Keratinocyte (primary cell): ENCODE data around the gene SAG. TPM values are rescaled to one million over a fixed set of nuclear protein-coding genes. Genes with fewer than 3 reads are reported as not detected.

ENCODE experiments used
- DNase-seq: peaks from one replicate; pipeline ENCODE4 v3.0.0-alpha.2; 2011; ENCODE audit warnings: low read depth, missing footprints, low spot score
- FAIRE-seq: peaks from 2 replicates; lab custom pipeline; 2011; peaks lifted over from hg19 to GRCh38; lab: Jason Lieb, UNC
- H2AFZ ChIP-seq: 2 replicates; pipeline ENCODE4 v1.6.0; 2012; ENCODE audit warnings: low read length, control low read depth, inconsistent platforms; ENCODE audit not compliant: control insufficient read depth
- H3K27ac ChIP-seq: 2 replicates; pipeline ENCODE4 v1.5.1; 2011; ENCODE audit warnings: low read length; ENCODE audit not compliant: control insufficient read depth, insufficient read depth
- H3K27me3 ChIP-seq: 3 replicates; pipeline ENCODE4 v1.6.0; 2011; ENCODE audit warnings: low read length; ENCODE audit not compliant: control insufficient read depth, insufficient read depth; ENCODE audit errors: extremely low read depth
- H3K36me3 ChIP-seq, 2 experiments: 2 replicates in 1 of 2; 3 replicates in 1 of 2; pipeline ENCODE4 v1.5.1; 2011; ENCODE audit warnings: low read length in 2 of 2, mild to moderate bottlenecking in 1 of 2; ENCODE audit not compliant: control insufficient read depth in 2 of 2, insufficient read depth in 2 of 2; ENCODE audit errors: extremely low read depth in 1 of 2
- H3K4me1 ChIP-seq: 3 replicates; pipeline ENCODE4 v1.5.1; 2011; ENCODE audit warnings: low read length; ENCODE audit not compliant: control insufficient read depth, insufficient read depth; ENCODE audit errors: extremely low read depth
- H3K4me2 ChIP-seq: 3 replicates; pipeline ENCODE4 v1.6.0; 2011; ENCODE audit warnings: low read depth, low read length; ENCODE audit not compliant: control insufficient read depth, insufficient read depth; ENCODE audit errors: extremely low read depth
- H3K4me3 ChIP-seq, 3 experiments: fragments of 200-600 bp in 1 of 3; sonication (generic) in 1 of 3; 2 replicates in 2 of 3; 3 replicates in 1 of 3; pipeline ENCODE4 v1.5.1; 2011 to 2016; ENCODE audit warnings: low read length in 3 of 3, mild to moderate bottlenecking in 3 of 3, control low read depth in 2 of 3, inconsistent platforms in 1 of 3, low read depth in 1 of 3, mixed read lengths in 1 of 3, mixed run types in 1 of 3, moderate library complexity in 1 of 3; ENCODE audit not compliant: control insufficient read depth in 2 of 3, insufficient read depth in 2 of 3; ENCODE audit errors: extremely low read depth in 1 of 3
- H3K79me2 ChIP-seq: 2 replicates; pipeline ENCODE4 v1.6.0; 2012; ENCODE audit warnings: low read length; ENCODE audit not compliant: control insufficient read depth, insufficient read depth
- H3K9ac ChIP-seq: 3 replicates; pipeline ENCODE4 v1.6.0; 2011; ENCODE audit warnings: low read length; ENCODE audit not compliant: control insufficient read depth, insufficient read depth; ENCODE audit errors: extremely low read depth
- H3K9me1 ChIP-seq: 3 replicates; pipeline ENCODE4 v1.6.0; 2011; ENCODE audit warnings: low read length; ENCODE audit not compliant: control insufficient read depth, insufficient read depth; ENCODE audit errors: extremely low read depth
- H3K9me3 ChIP-seq: 2 replicates; pipeline ENCODE4 v1.5.1; 2012; ENCODE audit warnings: low read depth, low read length; ENCODE audit not compliant: control insufficient read depth
- H4K20me1 ChIP-seq: 3 replicates; pipeline ENCODE4 v1.6.0; 2011; ENCODE audit warnings: low read length; ENCODE audit not compliant: control insufficient read depth, insufficient read depth; ENCODE audit errors: extremely low read depth
- CTCF ChIP-seq, 3 experiments: IDR thresholded peaks in 1 of 3; conservative IDR thresholded peaks in 1 of 3; optimal IDR thresholded peaks in 1 of 3; 2 replicates in 2 of 3; 3 replicates in 1 of 3; pipeline versions ENCODE3 to v1.5.1; 2011; ENCODE audit warnings: low read length in 3 of 3, mild to moderate bottlenecking in 3 of 3, moderate library complexity in 2 of 3, control low read depth in 1 of 3, inconsistent platforms in 1 of 3; ENCODE audit not compliant: insufficient read depth in 2 of 3; ENCODE audit errors: extremely low read depth in 1 of 3
- EZH2 ChIP-seq: IDR thresholded peaks from one replicate; pipeline ENCODE4 v1.6.1; 2012; ENCODE audit warnings: inconsistent platforms, mild to moderate bottlenecking, low read length, moderate library complexity
- dilution Hi-C: fragments of 300-500 bp; cut with MboI; formaldehyde crosslinking; loops from one replicate; pipeline ENCODE4 v1.7.0; 2020; ENCODE audit warnings: low sequenced_read_pairs; ENCODE audit not compliant: extremely low pct_ligation_motif_present
- polyA plus RNA-seq, 5 experiments: library from polyadenylated mRNA; depleted of rRNA in 3 of 5; stranded (reverse) in 3 of 5; stranded (forward) in 1 of 5; unstranded in 1 of 5; fragments of >200 nt; gene quantifications; 1 replicate in 1 of 5; 2 replicates in 3 of 5; 3 replicates in 1 of 5; pipeline versions ENCODE4 v1.2.1 to v1.2.3, GENCODE V29; 2011 to 2012; ENCODE audit warnings: missing spikeins in 2 of 5, low read depth in 1 of 5, low replicate concordance in 1 of 5

The SAG gene
- polyA plus RNA-seq, 1 donor (not counting 4 experiments of a cell fraction or from before 2014, with no cell fraction given) = not detected

- TF ChIP-seq EZH2 (no peak), CTCF (optimal IDR thresholded peaks at IDR 0.05 in 1 of 3, IDR thresholded peaks at IDR 0.05 in 1 of 3, conservative IDR thresholded peaks at IDR 0.05 in 1 of 3; ENCODE audit: extremely low read depth in 1 of 3, insufficient read depth in 2 of 3, low read length in 3 of 3) (no peak)
- dilution Hi-C loops = no loop called here
- no peak overlapping the region for H3K27ac ChIP-seq
- H3K27me3 ChIP-seq = no peaks in the 10 kb centered on the region
- no peak overlapping the region for H2AFZ ChIP-seq
- no peak overlapping the region for H3K9ac ChIP-seq
- H3K9me1 ChIP-seq = no peaks in the 10 kb centered on the region
- peaks cover 2% of the 10 kb centered on the region for H4K20me1 ChIP-seq
- peaks cover 34 to 36% of the 10 kb centered on the region in 2 experiments for H3K36me3 ChIP-seq
- no peak overlapping the region for H3K4me2 ChIP-seq
- no peak overlapping the region for H3K4me3 ChIP-seq
- FAIRE-seq = no peak
- no peaks in the 10 kb centered on the region for H3K9me3 ChIP-seq
- H3K4me1 ChIP-seq = no peaks in the 10 kb centered on the region
- no peak for DNase-seq
- H3K79me2 ChIP-seq = peaks cover 4% of the 10 kb centered on the region
Observed at GRCh38 chr2:233265899-233266431, 41.7 kb upstream of the SAG start.

- no peaks in the 10 kb centered on the region for H3K9me1 ChIP-seq
- no peaks in the 10 kb centered on the region for H3K4me1 ChIP-seq
- TF ChIP-seq CTCF (optimal IDR thresholded peaks at IDR 0.05 in 1 of 3, IDR thresholded peaks at IDR 0.05 in 1 of 3, conservative IDR thresholded peaks at IDR 0.05 in 1 of 3; ENCODE audit: extremely low read depth in 1 of 3, insufficient read depth in 2 of 3, low read length in 3 of 3) (no peak), EZH2 (no peak)
- H3K27me3 ChIP-seq = no peaks in the 10 kb centered on the region
- peaks cover 2% of the 10 kb centered on the region for H4K20me1 ChIP-seq
- no peak overlapping the region for H3K4me2 ChIP-seq
- H3K36me3 ChIP-seq = peaks cover 33 to 37% of the 10 kb centered on the region in 2 experiments
- DNase-seq (no peak), FAIRE-seq (no peak)
- dilution Hi-C loops = no loop called here
- H3K9ac ChIP-seq = no peak overlapping the region
- H3K9me3 ChIP-seq = no peaks in the 10 kb centered on the region
- H3K27ac ChIP-seq = no peak overlapping the region
- no peak overlapping the region for H3K4me3 ChIP-seq
- H2AFZ ChIP-seq = no peak overlapping the region
- peaks cover 3% of the 10 kb centered on the region for H3K79me2 ChIP-seq
Observed at GRCh38 chr2:233266481-233266880, 41.1 kb upstream of the SAG start.
